ENCODE results near the gene CASZ1. TPM values are rescaled to one million over a fixed set of nuclear protein-coding genes. Genes with fewer than 3 reads are reported as not detected.

The CASZ1 gene
- total RNA-seq, 1 experiment from 2014 or later: 12.6 TPM

DNA sequence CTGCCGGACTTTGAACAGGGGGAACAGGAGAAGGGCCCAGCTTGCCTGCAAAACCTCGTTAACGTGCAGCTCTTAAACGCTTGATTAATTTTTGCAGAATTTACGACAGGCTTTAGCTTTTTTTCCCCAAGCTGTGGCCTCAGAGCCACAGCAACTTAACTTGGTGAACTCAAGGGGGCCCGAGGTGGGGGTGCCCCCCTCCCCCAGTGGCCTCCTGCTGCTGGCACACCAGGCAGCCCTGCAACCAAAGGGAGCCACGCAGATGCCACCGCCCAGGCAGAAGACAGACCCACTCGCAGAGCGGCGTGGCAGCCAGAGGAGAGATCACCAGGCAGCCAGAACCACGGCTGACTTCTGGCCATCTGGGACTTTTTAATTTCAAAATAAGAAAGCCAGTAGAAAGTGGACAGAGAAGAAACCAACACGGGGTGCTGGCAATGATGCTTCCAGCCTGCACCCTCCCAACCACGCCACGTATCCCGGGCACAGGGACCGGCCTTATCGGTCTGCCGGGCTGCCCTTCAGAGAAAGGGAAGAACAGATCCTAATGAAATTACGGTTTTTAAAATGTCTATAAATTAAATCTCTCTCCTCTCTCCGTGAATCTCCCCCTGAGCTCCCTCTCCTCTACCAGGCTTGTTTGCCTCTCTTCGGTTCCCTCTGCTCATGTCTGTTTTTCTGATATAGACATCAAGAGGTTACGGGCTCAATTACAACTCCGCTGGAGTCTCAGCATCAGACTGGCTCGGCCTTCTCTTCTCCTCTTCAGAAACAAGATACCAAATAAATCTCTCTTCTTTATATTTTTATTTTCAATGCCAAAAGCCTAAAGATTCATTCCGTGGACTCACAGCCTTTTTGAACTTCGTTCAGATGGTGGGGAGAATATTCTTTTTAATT lies 6.4 kb downstream of the CASZ1 start:
- H3K27me3 Mint-ChIP-seq (ENCODE audit: unreplicated experiment): no peaks in the 10 kb centered on the region
- no TSS peak for BruUV-seq (replicated peaks)
- CTCF ChIA-PET: no interaction called here
- no peak for DNase-seq
- H3K4me3 Mint-ChIP-seq (ENCODE audit: low read depth, unreplicated experiment): no peak overlapping the region
- peaks cover 21% of the 10 kb centered on the region for H3K36me3 Mint-ChIP-seq (ENCODE audit: insufficient read depth, unreplicated experiment)
- TF ChIP-seq, protein P1, sequence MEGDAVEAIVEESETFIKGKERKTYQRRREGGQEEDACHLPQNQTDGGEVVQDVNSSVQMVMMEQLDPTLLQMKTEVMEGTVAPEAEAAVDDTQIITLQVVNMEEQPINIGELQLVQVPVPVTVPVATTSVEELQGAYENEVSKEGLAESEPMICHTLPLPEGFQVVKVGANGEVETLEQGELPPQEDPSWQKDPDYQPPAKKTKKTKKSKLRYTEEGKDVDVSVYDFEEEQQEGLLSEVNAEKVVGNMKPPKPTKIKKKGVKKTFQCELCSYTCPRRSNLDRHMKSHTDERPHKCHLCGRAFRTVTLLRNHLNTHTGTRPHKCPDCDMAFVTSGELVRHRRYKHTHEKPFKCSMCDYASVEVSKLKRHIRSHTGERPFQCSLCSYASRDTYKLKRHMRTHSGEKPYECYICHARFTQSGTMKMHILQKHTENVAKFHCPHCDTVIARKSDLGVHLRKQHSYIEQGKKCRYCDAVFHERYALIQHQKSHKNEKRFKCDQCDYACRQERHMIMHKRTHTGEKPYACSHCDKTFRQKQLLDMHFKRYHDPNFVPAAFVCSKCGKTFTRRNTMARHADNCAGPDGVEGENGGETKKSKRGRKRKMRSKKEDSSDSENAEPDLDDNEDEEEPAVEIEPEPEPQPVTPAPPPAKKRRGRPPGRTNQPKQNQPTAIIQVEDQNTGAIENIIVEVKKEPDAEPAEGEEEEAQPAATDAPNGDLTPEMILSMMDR (IDR thresholded peaks at IDR 0.05; ENCODE audit: unreplicated experiment): no peak
- intact Hi-C loops (cut with micrococcal nuclease; ENCODE audit: unreplicated experiment): loop anchor here (2.0 to 10.0 kb wide), 2 partner anchors 97 to 275 kb away; no protein-coding TSS in a partner anchor
- H3K4me1 Mint-ChIP-seq (ENCODE audit: low read depth, unreplicated experiment): no peaks in the 10 kb centered on the region
- H3K27ac Mint-ChIP-seq (ENCODE audit: unreplicated experiment): no peak overlapping the region
- no peaks in the 10 kb centered on the region for H3K9me3 Mint-ChIP-seq (ENCODE audit: low read depth, unreplicated experiment)

DNA sequence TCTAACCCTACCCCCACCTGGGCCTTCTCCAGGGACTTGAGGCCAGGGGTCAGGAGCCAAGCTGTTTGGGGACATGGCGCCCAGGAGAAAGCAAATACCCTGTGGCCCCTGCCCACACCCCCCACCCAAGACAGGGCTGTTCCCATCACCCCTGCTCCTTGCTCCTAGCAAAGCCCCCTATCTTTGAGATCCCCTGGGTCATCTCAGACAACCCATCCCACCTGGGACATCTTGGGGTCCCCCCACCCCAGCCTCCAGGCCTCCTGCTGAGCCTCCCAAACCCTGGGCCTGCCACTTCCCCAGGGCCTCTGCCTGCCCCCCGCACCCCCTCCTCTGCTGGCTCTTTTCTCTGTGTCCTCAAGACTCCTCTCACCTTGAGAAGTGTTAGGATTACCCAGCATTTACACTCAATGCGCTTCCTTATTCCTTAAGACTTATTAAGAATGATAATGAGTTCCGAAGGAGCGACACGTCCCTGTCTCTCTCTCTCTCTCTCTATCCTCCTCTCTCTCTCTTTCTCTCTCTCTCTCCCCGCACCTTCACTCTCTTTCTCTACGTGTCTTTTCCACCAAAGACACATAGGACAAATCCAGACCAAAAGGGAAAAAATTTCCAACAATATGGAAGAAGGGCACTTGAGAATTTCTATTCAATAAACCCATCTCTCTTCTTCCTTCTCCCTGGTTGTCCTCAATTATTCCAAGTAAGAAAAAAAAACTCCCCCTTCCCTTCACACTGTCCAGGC lies 7.2 kb downstream of the CASZ1 start:
- intact Hi-C loops (cut with micrococcal nuclease; ENCODE audit: unreplicated experiment): loop anchor here (2.0 kb wide), 1 partner anchor 96 kb away; no protein-coding TSS in a partner anchor
- no peak overlapping the region for H3K4me3 Mint-ChIP-seq (ENCODE audit: low read depth, unreplicated experiment)
- H3K9me3 Mint-ChIP-seq (ENCODE audit: low read depth, unreplicated experiment): no peaks in the 10 kb centered on the region
- peaks cover 13% of the 10 kb centered on the region for H3K36me3 Mint-ChIP-seq (ENCODE audit: insufficient read depth, unreplicated experiment)
- TF ChIP-seq, protein P1 (IDR thresholded peaks at IDR 0.05; ENCODE audit: unreplicated experiment): no peak
- no TSS peak for BruUV-seq (replicated peaks)
- DNase-seq: no peak
- CTCF ChIA-PET: interaction anchor here (1.0 to 1.3 kb wide), 3 partner anchors 13 to 103 kb away, joined by 4 to 8 read pairs (median 4); no protein-coding TSS in a partner anchor
- H3K27ac Mint-ChIP-seq (ENCODE audit: unreplicated experiment): no peak overlapping the region
- no peaks in the 10 kb centered on the region for H3K27me3 Mint-ChIP-seq (ENCODE audit: unreplicated experiment)
- no peaks in the 10 kb centered on the region for H3K4me1 Mint-ChIP-seq (ENCODE audit: low read depth, unreplicated experiment)

DNA sequence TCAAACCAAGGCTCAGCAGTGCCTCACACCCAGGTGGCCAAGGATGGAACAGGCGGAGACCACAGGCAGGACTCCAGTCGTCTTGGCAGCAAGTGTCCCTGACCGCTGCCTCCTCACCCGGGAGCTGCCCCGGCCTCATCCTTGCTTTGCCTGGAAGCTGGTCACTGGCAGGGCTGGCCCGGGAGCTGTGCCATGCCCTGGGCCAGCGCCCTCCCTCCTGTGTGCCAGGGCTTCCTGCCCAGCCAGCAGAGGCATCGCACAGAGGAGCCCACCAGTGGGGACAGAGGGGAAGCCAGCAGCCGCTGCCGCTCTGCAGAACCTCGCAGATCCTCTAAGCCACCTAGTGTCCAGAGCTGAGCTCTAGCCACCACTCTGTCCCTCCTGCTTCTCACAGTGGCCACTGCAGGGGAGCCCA lies 7.8 kb downstream of the CASZ1 start:
- no TSS peak for BruUV-seq (replicated peaks)
- DNase-seq: peak; percentile 55
- CTCF ChIA-PET: interaction anchor here (0.6 to 1.3 kb wide), 4 partner anchors 12 to 275 kb away, joined by 3 to 8 read pairs (median 4); no protein-coding TSS in a partner anchor

DNA sequence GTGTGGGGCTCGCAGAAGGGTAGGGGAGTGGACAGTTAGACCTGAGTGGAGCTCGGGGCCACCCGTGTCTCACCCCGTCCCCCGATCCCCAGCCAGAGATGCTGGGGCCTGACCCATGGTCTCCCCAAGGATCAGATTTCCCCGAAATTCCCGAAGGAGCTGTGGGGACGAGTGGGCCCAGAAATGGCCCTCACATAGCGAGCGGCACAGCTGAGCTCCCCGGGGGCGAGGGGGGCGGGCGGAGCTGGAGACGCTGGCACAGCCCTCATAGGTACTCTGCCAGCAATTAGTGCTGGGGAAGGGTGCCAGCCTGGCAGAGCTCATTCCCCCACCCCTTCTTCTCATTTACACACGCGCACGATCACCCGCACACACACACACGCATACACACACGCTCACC lies 9.2 kb downstream of the CASZ1 start:
- CTCF ChIA-PET: interaction anchor here (0.9 kb wide), 1 partner anchor 26 kb away, joined by 3 read pairs; no protein-coding TSS in a partner anchor
- BruUV-seq (replicated peaks): no TSS peak
- intact Hi-C loops (cut with micrococcal nuclease; ENCODE audit: unreplicated experiment): no loop called here
- DNase-seq: no peak
- H3K4me1 Mint-ChIP-seq (ENCODE audit: low read depth, unreplicated experiment): no peaks in the 10 kb centered on the region
- no peak overlapping the region for H3K4me3 Mint-ChIP-seq (ENCODE audit: low read depth, unreplicated experiment)
- H3K9me3 Mint-ChIP-seq (ENCODE audit: low read depth, unreplicated experiment): no peaks in the 10 kb centered on the region
- TF ChIP-seq, protein P1 (IDR thresholded peaks at IDR 0.05; ENCODE audit: unreplicated experiment): no peak
- H3K27ac Mint-ChIP-seq (ENCODE audit: unreplicated experiment): no peak overlapping the region
- H3K36me3 Mint-ChIP-seq (ENCODE audit: insufficient read depth, unreplicated experiment): no peaks in the 10 kb centered on the region
- H3K27me3 Mint-ChIP-seq (ENCODE audit: unreplicated experiment): no peaks in the 10 kb centered on the region

More for the DNA sequence above, 7.8 kb downstream of the CASZ1 start:
- TF ChIP-seq, protein P1 (IDR thresholded peaks at IDR 0.05; ENCODE audit: unreplicated experiment): no peak
- Mint-ChIP-seq H3K36me3 (ENCODE audit: insufficient read depth, unreplicated experiment) (peaks cover 6% of the 10 kb centered on the region), H3K4me3 (ENCODE audit: low read depth, unreplicated experiment) (no peak overlapping the region), H3K27me3 (ENCODE audit: unreplicated experiment) (no peaks in the 10 kb centered on the region), H3K27ac (ENCODE audit: unreplicated experiment) (no peak overlapping the region), H3K4me1 (ENCODE audit: low read depth, unreplicated experiment) (no peaks in the 10 kb centered on the region), H3K9me3 (ENCODE audit: low read depth, unreplicated experiment) (no peaks in the 10 kb centered on the region)
- intact Hi-C loops (cut with micrococcal nuclease; ENCODE audit: unreplicated experiment): loop anchor here (2.0 kb wide), 1 partner anchor 96 kb away; no protein-coding TSS in a partner anchor
